NCI-H1436 (cell line): ENCODE results near the gene TMPO.
"Not testable (repeated sequence)": the region's sequence is repeated elsewhere in the genome, so short reads cannot be mapped to it uniquely, and the experiment has no call there.

Experiments
- DNase-seq: peaks from one replicate; lab custom pipeline; 2025; lab: John Stamatoyannopoulos, UW

The TMPO gene

GRCh38 chr12:98509063-98509462, 6.3 kb upstream of the TMPO start:
- DNase-seq, result no peak

DNA sequence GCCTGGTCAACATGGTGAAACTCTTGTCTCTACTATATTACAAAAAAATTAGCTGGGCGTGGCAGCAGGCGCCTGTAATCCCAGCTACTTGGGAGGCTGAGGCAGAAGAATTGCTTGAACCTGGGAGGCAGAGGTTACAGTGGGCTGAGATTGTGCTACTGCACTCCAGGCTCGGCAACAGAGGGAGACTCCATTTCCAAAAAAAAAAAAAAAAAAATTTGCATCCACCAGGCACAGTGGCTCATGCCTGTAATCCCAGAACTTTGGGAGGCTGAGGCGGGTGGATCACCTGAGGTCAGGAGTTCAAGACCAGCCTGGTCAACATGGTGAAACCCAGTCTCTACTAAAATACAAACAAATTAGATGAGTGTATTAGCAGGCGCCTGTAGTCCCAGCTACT, 3.6 kb upstream of the TMPO start:
- DNase-seq, result not testable (repeated sequence)

DNA sequence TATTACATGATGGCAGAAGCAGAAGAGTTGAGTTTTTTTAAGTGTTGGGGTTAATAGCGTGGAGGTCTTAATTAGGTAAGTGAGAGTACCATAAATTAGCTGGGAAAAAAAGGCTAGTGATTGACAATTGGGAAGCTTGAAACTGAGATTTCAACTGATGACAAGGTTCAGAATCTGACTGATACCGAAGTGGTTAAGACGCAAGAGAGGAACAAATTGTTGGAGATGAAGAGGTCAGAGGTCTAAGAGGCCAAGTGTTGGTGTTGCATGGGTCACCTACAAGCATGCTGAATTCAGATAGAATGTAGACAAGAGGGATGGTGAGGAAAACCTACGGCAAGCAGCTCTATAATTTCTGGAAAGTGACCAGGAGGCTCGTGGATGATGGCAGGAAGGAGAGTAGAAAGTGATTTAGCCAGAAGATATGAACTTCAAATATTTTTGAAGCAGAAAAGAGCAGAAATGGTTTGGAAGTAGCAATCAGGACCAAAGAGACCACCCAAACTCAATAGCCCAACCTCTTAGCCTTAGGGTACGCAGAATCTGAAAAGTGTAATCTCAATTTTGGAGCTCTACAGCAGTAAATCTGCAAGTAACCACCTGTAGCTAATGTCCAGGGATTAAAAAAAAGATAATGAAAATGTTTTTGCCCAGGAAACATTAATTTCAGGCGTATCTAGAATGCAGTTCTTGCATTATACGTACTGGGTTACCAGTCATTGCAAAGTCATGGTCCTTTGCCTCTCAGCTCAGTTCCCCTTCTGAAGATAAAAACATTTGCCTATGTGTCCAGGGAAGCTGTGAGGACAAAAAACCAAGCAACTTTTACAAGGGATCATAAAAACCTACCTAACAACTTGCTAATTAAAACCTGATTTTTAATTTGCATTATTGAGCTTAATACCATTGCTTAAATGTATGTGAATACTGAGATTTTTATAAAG, 1.7 kb upstream of the TMPO start:
- DNase-seq, result no peak

- no peak for DNase-seq
These were observed 456 bp upstream of the TMPO start for GRCh38 chr12:98514982-98515286.

GRCh38 chr12:98516111-98516873, 902 bp downstream of the TMPO start:
- peak; percentile 91 for DNase-seq

GRCh38 chr12:98519257-98519907, 4.0 kb downstream of the TMPO start:
- peak; percentile 12 for DNase-seq

GRCh38 chr12:98530068-98530467, 14.7 kb downstream of the TMPO start:
- no peak for DNase-seq

- peak; percentile 31 for DNase-seq
These were observed 17.4 kb downstream of the TMPO start for GRCh38 chr12:98532687-98533304.

DNA sequence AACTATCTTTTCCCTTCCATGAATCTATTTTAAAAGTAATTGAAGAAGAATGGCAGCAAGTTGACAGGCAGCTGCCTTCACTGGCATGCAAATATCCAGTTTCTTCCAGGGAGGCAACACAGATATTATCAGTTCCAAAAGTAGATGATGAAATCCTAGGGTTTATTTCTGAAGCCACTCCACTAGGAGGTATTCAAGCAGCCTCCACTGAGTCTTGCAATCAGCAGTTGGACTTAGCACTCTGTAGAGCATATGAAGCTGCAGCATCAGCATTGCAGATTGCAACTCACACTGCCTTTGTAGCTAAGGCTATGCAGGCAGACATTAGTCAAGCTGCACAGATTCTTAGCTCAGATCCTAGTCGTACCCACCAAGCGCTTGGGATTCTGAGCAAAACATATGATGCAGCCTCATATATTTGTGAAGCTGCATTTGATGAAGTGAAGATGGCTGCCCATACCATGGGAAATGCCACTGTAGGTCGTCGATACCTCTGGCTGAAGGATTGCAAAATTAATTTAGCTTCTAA, 18.4 kb downstream of the TMPO start:
- no peak for DNase-seq

DNA sequence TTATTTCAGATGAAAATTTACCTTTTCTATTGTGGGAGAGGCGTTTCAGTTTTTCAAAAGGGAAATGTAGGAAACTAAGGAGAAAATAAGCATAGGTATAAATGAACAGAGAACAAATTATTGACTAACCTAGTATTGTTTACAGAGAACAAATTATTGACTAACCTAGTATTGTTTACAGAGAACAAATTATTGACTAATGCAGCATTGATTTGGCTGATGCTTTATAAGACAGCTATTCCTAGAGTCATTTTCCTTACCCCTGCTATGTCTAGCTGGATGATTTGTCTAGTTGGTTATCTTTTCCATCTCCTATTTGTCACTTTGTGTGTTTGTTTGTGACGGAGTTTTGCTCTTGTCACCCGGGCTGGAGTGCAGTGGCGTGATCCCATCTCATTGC, 22.6 kb downstream of the TMPO start:
- no peak for DNase-seq

- DNase-seq, result no peak
These were observed 28.3 kb downstream of the TMPO start for GRCh38 chr12:98543701-98544100.

DNA sequence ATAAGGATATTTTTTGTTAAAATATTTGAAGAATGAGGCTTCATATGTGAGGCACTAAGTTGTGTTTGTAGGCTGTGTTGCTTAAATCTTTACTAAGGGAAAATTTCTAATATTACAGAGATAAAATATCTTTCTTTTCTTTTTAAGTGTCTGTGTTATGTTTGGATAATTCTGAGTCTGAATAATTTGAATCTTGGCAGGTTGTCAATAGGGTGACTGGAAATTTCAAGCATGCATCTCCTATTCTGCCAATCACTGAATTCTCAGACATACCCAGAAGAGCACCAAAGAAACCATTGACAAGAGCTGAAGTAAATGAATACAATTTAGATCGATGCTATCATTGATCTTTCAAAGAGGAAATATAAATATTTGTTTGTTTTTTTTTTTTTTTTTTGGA, 29.4 kb downstream of the TMPO start:
- no peak for DNase-seq

- no peak for DNase-seq
These were observed 34.2 kb downstream of the TMPO start for GRCh38 chr12:98549371-98550110.

DNA sequence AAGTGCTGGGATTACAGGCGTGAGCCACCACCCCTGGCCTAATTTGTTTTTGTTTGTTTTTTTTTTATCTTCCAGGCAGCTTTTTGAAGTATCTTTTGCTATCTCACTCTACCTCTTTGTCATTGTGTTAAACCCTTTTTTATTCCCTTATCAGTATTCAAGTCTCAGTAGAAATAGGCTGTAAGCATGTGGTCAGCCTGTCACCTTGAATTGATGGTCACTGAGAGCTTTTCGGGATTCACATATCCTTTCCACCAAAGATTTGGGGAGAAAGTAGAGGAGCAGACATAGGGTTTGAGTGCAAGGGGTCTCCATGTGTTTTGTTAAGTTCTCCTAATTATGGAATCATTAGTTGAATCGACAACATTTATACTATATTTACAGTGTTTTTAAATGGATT, 36.4 kb downstream of the TMPO start:
- DNase-seq, result no peak

DNA sequence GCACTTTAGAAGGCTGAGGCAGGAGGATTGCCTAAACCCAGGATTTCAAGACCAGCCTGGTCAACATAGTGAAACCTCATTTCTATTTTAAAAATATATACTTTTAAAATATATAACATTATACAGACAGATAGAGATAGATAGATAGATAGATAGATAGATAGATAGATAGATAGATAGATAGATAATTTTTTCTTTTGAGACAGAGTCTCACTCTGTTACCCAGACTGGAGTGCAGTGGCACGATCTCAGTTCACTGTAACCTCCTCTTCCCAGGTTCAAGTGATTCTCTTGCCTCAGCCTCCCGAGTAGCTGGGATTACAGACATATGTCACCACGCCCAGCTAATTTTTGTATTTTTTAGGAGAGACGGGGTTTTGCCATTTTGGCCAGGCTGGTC, 42.7 kb downstream of the TMPO start:
- DNase-seq, result not testable (repeated sequence)

- no peak for DNase-seq
These were observed 44.3 kb downstream of the TMPO start for GRCh38 chr12:98559666-98560065.

- no peak for DNase-seq
These were observed 46.5 kb downstream of the TMPO start for GRCh38 chr12:98561846-98562245.

DNA sequence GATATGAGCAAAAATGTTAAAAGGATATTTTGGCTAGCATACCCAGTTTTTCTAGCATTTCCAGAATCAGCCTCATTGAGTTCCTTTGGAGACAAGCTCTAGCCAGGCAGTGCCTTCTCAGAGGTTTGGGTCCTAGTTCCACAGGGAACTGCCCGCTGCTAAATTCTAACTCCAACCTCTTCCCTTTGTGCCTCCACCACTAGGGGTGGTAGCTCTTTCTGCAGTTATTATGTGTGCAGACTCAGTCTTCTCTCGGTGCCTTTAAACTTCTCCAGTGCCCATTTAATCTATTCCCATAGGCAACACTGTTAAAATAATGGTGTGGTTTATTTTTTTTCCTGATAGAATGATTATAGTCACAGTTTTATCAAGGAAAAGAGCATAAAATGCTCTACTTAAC, 56.6 kb downstream of the TMPO start:
- DNase-seq, result no peak

- DNase-seq, result no peak
These were observed 58.7 kb downstream of the TMPO start for GRCh38 chr12:98574110-98574509.

- DNase-seq, result no peak
These were observed 59.6 kb downstream of the TMPO start for GRCh38 chr12:98575013-98575412.

DNA sequence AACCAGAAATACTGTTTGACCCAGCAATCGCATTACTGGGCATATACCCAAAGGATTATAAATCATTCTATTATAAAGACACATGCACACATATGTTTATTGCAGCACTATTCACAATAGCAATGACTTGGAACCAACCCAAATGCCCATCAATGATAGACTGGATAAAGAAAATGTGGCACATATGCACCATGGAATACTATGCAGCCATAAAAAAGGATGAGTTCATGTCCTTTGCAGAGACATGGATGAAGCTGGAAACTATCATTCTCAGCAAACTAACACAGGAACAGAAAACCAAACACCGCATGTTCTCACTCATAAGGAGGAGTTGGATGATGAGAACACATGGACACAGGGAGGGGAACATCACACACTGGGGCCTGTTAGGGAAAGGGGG, 61.4 kb downstream of the TMPO start:
- not testable (repeated sequence) for DNase-seq
